Skin of body (tissue), 2 donors: Measurements from ENCODE around the gene LAMB2. TPM values are rescaled to one million over a fixed set of nuclear protein-coding genes. Genes with fewer than 3 reads are reported as not detected.

ENCODE experiments used
- DNase-seq: peaks from one replicate; lab custom pipeline; 2025; lab: John Stamatoyannopoulos, UW
- total RNA-seq: library from RNA; depleted of rRNA; stranded (reverse); fragments of >200 nt; gene quantifications from one replicate; pipeline ENCODE4 v1.2.3, GENCODE V29; 2014

Gene LAMB2
- 379 TPM for total RNA-seq

DNA sequence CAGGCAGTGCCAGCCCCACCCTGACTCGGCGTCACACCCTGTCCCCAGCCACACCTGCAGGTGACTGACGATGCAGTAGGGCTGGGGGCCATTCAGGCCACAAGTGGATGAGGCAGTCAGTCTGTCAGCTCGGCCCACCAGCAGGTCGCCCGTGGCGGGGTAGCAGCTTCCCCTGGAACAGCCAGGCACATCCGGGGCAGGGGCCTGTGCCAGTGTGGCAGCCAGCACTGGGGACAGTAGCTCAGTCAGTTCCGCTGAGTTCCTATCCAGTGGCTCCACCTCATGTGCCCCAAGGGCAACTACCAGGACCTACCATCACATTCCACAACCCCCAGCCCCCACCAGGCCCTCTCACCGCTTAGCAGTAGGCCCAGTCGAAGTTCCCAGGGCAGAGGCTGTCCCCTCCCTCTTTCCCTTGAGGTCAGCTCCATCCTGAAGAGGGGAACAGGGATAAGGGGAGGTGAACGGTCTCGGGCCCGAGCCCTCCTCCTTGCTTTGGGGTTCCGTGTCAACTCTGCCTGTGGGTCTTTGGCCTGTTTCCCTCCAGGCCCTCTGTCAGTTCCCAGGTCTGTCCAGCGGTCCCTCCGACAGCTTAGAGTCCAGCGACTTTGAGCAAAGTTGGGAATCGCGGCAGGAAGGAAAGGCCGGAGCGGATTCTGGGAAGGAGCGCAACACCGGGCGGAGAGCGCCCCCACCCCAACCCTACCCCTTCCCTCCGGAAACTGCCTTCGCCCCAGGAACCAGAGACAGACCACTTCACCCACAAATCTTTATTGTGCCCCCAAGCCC is at the start of gene LAMB2:
TSS of gene LAMB2 (minus strand) at position 614 of the 789 bp plus-strand sequence. CDS start at position 431, 183 bp downstream.
- DNase-seq = peak; percentile 69

DNA sequence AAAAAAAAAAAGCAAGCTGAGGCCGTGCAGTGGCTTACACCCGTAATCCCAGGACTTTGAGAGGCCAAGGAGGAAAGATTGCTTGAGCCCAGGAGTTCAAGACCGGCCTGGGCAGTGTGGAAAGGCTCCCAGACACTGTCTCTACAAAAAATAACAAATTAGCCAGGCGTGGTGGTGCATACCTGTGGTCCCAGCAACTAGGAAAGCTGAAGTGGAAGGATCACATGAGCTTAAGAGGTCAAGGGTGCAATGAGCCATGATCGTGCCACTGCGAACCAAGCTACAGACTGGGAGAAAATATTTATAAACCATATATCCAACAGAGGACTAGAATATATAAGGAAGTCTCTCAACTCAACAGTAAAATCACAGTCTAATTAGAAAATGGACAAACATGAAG is 48.5 kb upstream of the LAMB2 start:
- DNase-seq = no peak

DNA sequence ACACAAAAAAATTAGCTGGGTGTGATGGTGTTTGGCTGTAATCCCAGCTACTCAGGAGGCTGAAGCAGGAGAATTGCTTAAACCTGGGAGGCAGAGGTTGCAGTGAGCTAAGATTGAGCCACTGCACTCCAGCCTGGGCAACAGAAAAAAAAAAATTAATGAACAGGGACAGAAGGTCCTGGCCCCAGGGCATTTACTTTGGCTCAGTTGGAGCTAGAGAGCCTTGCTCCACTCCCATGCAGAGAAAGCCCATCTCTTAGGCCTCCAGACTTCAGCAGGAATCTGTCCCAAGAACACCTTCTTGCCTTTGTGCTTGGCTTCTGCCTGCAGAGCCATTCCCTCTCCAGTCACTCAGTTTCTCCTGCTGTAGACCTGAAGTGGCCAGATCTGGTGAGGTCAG is 47.3 kb upstream of the LAMB2 start:
- no peak for DNase-seq

DNA sequence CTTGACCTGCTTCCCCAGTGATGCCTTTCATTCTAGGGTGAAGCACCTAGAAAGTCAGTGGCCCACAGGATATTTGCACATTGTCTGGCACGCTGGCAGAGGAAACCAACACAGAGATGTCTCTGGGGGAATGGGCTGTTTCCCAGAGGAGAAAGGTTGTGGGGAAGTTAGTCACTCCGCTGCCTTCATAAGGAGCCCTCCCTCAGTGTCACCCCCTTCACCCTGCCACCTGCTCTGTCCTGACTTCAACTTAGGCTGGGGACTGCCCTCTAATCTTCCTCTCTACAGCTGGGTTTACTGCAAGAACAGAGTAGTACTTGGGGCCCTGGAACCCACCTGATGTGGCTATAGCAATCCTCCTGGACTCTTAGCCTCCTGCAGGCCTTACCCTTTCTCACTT is 44.2 kb upstream of the LAMB2 start:
- DNase-seq = no peak

DNA sequence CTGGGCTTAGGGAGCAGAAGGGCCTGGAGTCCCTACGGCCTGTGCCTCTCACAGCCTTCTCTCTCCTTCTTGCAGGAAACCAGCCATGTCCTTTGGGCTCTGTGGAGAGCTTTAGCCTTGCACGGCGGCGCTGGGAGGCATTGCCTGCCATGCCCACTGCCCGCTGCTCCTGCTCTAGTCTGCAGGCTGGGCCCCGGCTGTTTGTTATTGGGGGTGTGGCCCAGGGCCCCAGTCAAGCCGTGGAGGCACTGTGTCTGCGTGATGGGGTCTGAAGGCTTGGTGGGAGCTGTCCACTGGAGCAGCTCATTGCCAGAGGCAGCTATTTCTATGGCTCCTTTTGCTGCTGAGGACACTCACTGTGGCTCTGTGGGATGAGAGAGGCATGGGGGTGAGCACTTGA is 42.7 kb upstream of the LAMB2 start:
- DNase-seq = no peak

DNA sequence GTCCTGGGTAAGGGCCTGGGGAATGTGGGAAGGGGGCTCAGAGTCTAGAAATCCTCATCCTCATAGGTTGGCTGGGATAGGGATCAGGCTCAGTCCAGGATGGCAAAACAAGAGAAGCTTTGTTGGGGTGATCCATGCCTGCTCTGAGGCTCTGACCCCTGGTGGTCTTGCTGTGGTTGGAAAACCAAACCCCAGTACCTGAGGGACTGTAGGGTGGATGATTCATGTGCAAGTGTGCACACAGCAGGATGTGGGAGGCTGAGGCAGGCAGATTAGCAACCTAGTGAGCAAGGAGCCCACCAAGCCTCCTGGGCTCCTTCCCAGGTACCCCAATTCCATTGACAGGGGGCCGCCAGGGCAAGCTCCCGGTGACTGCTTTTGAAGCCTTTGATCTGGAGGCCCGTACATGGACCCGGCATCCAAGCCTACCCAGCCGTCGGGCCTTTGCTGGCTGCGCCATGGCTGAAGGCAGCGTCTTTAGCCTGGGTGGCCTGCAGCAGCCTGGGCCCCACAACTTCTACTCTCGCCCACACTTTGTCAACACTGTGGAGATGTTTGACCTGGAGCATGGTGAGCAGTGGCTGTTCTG is 41.6 kb upstream of the LAMB2 start:
- DNase-seq = no peak

DNA sequence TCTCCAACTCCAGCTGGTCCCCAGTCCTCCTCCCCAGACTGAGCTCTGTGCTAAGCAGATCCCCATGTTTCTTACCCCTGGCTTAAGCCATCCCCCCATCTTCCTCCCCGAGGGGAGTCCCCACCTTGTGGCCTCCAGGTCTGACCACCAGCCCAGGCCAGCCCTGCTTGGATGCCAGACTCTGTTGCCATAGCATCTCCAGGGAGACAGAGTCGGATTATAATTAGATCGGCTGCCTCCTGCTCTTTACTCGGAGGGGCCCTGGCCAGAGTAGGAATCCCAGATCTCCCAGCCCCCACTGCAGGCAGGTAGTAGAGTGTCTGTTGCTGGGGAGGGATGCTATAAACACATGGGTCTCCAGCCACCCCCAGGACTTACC is 40.9 kb upstream of the LAMB2 start:
- no peak for DNase-seq

DNA sequence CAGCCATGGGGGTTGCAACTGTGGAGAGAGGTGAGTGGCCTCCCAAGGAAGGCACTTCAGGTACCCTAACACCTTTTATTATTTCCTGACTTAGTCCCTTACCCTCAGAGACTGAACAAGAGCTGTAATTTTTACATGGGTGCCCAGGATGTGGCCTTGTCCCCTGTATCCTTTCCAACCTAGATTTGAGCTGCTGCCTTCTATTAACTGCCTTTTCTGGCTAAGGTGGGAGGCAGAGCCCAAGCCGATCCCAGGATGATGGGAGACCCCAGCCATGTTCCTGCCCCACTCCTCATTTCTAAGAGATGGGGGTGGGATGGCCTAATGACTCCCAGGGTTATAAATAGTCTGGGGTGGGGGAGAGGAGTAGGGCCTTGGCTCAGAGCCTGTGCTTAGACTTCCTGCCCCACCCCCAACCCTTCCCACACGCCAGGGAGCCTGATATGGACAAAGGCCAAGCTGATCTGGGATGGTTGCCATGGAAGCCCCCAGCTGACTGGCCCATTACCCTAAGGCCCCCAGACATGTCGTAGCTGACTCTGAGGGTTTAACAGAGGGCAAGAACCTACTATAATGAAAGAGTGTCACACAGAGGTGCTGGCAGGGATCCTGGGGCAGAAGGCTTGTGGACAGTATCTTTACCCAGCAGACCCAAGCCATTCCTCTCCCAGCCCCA is 40.4 kb upstream of the LAMB2 start:
- DNase-seq = peak; percentile 59

DNA sequence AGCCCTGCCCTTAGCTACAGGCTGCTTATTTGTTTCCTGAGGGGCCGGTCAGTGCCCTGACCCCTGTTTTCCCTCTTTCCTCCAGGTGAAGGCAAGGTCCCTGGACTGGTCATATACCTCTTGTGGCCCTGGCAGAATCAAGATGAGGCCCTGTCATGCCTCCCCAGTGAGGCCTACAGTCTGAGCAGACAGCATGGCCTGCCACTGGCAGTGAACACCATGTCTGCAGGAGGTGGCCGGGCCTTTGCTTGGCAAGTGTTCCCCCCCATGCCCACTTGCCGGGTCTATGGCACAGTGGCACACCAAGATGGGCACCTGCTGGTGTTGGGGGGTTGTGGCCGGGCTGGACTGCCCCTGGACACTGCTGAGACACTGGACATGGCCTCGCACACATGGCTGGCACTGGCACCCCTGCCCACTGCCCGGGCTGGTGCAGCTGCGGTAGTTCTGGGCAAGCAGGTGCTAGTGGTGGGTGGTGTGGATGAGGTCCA is 39.7 kb upstream of the LAMB2 start:
- no peak for DNase-seq

DNA sequence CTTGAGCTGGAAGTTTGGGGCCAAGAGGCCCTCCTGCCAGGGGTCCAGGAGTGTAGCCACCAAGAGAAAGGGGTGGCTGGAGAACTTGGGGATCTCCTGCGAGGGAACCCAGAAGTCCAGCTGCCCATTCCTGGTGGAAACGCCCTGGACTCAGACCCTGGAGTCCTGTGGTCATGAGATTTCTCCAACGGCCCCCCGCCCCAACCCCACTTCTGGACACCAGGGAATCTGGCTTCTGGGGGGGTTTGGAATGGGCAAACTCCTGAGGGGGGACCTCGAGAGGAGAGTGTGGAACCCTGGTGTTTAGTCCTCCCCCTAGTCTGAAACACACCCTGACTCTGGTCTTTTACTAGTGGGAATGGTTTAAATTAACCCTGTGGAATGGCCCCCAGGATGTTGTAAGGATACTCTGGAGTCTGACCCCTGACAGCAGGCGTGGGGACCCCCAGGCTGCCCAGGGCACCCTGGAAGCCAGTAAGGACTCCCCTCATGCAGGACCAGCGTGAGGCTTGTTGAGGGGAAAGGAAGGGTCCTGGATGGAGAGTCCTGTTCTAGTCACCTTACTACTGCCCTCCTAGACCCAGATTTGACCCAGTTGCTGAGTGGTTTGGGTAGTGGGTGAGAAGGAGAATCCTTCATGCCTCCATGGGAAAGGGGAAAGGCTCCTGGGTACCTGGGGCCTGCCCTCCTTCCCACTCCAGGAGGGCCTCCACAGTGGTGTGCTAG is 39.1 kb upstream of the LAMB2 start:
- DNase-seq = no peak

DNA sequence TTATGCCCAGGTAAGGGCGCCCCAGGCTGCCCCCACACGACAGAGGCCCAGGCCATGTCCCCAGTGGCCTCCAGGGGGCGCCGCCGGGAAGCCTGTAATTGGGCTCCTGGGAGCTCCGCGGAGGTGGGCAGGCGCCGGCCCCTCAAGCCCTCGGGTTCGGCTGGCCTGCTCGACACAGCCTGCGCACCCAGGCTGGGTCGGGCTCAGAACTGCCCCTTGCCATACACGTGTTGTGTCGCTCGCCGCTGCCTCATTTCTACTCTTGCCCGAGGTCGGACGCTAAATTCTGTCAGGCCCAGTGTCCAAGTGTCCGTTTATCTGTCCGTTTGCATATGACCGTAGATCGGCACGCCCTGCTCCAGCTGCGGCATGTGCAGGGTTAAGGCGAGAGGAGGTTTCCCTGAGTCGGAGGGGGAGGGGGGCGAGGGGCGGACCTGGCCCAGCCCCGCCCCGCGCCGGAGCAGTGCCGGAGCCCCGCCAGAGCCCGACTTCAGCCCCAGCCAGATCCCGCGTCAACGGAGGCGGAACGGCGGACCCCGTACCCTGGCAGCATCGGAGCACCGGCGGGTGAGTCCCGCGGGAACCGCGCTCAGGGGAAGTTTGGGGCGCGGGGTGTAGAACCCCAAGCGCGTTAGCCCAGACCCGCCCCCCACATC is 38.4 kb upstream of the LAMB2 start, which contains the start of gene KLHDC8B:
TSS of gene KLHDC8B (plus strand) at position 480 of the 656 bp plus-strand sequence. CDS start 1,172 bp downstream, outside the sequence.
- peak; percentile 74 for DNase-seq

DNA sequence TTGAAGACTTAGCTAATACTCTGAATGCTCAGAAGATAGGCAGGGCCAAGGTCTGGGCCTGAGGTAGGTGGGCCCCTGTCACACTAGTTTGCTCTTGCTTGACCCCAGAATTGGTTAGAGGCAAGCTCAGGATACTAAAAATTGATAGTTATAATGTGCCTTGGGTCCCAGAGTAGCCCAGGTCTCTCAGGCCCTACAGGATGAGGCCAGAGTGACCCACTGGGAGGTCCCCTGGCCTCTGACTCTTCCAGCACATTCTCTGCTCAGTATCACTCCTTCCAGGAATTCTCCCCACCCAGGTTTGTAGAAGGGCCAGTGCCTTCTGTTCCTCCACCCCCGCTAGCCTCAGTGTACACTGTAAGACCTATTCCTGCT is 37.9 kb upstream of the LAMB2 start:
- no peak for DNase-seq

DNA sequence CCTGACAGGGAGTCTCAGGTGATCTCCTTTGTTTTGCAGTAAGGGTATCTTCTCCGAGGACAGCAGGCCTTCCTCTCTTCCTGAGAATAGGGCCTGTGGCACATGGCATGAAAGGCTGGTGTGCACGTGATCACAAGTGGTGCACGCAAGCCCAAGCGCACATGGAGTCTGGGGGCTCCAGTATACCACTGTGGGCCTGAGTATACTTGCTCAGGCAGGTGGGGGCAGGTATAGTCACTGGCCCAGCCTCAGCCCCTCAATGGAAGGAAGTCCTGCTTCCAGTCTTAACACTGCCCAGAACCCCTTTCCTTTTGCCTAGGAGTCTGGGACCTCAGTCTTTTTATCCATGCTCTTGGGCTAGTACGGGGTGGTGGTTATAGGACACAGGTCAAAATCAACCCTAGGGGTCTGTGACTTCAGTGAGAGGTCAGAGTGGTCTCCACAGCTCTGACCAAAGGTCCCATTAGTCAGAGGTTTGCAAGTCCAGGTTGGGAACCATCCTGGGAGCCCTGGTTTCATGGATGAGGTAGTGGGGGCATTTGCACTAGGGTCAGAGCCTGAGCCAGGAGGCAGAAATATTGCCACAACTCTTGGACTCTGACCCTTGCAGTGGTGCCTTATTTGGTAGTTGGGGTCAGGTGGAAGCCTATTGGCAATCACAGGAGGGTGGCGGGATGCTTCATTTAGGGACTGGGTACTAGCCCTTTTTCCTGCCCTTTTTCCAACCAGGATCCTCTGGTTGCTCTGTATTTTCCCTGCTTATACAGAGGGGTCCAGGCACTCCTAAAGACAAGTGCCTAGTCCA is 34.1 kb upstream of the LAMB2 start:
- no peak for DNase-seq

DNA sequence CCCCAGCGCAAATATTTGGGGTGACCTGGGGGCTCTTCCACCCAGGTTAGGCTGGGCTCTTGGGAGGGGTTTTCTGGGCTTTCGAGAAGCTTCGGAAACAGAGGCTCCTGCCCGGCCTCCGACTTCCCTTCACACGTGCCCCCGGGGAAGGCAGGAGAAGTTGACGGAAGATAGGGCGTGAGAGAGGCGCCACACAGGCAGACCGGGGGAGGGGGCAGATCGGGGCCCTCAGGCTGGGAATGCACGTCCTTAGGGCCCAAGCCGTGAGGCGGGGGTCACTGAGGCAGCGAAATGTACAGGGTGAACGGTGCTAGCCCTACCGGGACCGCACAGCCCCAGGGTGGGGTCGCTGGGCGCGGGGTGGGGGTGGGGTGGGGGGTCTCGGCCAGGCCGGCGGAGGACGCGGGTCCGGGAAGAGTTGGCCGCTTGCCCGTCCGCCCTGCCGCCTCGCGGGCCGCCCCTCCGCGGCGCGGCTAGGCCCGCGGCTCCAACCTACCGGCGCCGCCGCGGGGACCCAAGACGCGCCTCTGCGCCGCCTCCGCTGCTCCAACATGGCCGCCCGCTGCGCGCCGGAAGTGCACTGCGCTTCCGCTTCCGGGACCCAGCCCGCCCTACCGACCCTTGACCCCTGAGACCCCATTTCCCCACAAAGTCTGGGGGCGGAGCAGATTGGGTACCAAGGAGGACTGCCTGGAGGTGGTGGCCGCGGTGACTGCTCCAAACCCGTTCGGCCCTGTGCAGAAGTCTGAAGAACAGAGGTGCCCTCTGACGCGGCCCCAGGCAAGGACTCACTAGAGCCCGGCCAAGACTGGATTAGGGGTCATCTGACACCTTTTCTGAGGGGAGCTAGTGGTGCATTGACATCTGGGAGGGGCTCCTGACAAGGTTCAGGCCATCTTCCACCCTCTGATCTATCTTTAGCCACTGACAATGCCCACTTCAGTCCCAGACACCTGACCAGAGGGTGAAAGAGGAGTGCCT is 33.2 kb upstream of the LAMB2 start, which contains the start of gene CCDC71:
TSS of gene CCDC71 (minus strand) at position 561 of the 981 bp plus-strand sequence. CDS start 2,123 bp downstream, outside the sequence.
- peak; percentile 39 for DNase-seq

DNA sequence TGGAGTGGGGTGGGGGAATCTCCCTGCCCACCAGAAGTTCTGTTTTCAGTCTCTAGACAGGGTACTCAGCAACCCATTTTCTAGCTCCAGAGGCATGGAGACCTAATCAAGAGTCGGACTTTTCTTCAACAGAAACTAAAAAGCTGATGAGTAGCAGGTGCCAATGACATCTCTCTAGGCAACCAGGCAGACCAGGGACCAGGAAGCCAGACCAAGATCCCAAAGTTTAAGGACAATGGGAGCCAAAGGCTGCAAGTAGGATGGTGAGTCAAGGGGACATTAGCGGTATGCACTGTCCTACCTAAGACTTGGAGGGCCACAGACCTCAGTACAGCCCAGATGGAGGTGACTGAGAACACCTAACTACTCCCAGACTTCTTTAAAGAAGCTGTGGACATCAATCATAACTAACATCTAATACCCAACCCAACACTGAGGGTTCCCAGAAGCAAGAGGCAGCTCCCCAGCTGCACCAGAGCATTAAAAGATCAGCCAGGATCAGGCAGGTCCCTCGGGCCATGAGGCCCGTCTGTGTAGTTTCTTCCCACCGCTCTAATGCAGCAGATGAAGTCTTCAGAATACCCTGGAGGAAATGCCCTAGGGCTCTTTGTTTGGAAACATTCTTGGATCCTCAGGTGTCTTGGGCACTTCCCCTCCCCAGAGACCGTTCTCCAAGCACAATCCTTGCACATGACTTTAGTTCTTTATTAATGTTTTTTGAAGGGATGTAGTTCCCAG is 32.3 kb upstream of the LAMB2 start:
- no peak for DNase-seq

DNA sequence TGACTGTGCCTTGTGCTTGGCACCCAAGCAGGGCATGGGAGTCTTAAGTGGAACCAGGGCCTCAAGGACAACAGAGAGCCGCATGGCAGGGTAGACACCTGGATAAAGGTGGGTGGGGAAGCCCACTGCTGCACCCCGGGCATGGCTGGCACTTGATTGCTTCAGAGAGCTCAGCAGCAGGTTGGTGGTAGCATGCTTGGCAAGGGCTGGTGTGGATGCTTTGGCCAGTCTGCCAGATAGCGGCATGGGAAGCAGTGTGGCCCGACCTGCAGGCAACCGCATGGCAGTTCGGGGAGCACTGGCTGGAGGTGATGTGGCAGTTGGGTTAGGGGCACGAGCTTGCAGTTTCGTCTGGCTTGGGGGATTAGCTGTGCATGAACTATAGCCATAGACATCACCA is 30.8 kb upstream of the LAMB2 start:
- DNase-seq = no peak

DNA sequence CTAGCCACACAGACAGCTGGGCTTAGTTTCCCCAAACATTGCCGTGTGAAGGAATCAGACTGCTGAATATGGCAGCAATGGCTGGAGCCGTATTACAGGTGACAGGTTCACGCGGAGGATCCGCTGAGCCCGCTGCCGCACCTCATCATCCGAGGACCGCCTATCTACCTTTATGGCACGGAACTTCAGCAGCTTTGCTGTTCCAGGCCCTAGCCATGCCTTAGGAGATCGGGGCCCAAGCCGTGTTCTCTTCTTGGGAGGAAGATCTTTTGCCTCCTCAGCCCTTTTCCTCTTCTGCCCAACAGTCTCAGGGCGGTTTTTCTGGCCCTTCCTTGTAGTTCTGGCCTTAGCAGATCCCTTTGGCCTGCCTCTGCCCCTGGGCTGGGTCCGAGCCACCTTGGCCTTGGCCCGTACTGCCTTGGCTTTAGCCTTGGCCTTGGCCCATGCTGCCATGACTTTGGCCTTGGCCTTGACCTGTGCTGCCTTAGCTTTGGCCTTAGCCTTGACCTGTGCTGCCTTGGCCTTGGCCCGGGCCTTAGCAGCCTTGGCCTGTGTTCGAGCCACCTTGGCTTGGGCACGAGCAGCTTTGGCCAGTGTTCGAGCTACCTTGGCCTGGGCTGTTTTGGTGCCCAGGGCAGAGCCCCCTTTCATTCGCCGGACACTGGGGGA is 30.0 kb upstream of the LAMB2 start:
- no peak for DNase-seq
